ENCODE measurements around the gene SV2C.

DNA sequence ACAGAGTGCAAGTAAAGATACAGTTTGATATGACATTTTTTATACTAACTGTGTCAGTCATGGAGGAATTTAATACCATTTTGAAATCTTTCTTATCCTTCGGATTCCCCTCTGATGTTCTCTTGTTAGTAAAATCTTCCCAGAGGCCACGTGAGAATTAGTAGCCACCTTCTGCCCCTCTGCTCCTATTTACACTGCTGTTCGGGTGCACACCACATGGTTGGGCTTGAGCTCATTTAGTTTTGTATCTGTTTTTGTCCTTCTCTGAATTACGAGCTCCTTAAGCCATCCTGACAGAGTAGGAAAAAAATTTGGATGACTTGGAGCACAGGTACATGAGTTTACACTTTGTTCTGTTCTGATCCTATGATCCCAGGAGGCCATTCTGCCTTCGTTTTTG is 109.7 kb downstream of the SV2C start:
- TF ChIP-seq, protein P1, sequence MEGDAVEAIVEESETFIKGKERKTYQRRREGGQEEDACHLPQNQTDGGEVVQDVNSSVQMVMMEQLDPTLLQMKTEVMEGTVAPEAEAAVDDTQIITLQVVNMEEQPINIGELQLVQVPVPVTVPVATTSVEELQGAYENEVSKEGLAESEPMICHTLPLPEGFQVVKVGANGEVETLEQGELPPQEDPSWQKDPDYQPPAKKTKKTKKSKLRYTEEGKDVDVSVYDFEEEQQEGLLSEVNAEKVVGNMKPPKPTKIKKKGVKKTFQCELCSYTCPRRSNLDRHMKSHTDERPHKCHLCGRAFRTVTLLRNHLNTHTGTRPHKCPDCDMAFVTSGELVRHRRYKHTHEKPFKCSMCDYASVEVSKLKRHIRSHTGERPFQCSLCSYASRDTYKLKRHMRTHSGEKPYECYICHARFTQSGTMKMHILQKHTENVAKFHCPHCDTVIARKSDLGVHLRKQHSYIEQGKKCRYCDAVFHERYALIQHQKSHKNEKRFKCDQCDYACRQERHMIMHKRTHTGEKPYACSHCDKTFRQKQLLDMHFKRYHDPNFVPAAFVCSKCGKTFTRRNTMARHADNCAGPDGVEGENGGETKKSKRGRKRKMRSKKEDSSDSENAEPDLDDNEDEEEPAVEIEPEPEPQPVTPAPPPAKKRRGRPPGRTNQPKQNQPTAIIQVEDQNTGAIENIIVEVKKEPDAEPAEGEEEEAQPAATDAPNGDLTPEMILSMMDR (conservative IDR thresholded peaks at IDR 0.05; ENCODE audit: low read length) = no peak
- TF ChIP-seq EZH2phosphoT487 (IDR thresholded peaks at IDR 0.05; ENCODE audit: borderline replicate concordance) = no peak

Data from Loucy (cell line).